Fibroblast of skin of abdomen (primary cell): ENCODE measurements around the gene CHST11.
"Not testable (repeated sequence)": the region's sequence is repeated elsewhere in the genome, so short reads cannot be mapped to it uniquely, and the experiment has no call there.

ENCODE experiments used
- DNase-seq: peaks from one replicate; pipeline ENCODE4 v3.0.0-alpha.2; 2013

The CHST11 gene

GRCh38 chr12:104605685-104606084 lies 148.9 kb downstream of the CHST11 start:
- peak; percentile 30 for DNase-seq

- DNase-seq, result no peak
Measured at GRCh38 chr12:104608998-104609397, 152.2 kb downstream of the CHST11 start.

- no peak for DNase-seq
Measured at GRCh38 chr12:104609445-104609844, 152.7 kb downstream of the CHST11 start.

GRCh38 chr12:104610513-104611235 lies 153.9 kb downstream of the CHST11 start:
- no peak for DNase-seq

- DNase-seq, result no peak
Measured at GRCh38 chr12:104611671-104612070, 154.9 kb downstream of the CHST11 start.

- not testable (repeated sequence) for DNase-seq
Measured at GRCh38 chr12:104613372-104613771, 156.6 kb downstream of the CHST11 start.

GRCh38 chr12:104615048-104615561 lies 158.4 kb downstream of the CHST11 start:
- DNase-seq, result no peak

GRCh38 chr12:104618691-104619090 lies 161.9 kb downstream of the CHST11 start:
- no peak for DNase-seq

GRCh38 chr12:104619305-104619704 lies 162.6 kb downstream of the CHST11 start:
- DNase-seq, result no peak

- no peak for DNase-seq
Measured at GRCh38 chr12:104620837-104621531, 164.2 kb downstream of the CHST11 start.

- no peak for DNase-seq
Measured at GRCh38 chr12:104622928-104623327, 166.2 kb downstream of the CHST11 start.

- no peak for DNase-seq
Measured at GRCh38 chr12:104623883-104624282, 167.1 kb downstream of the CHST11 start.

GRCh38 chr12:104624529-104624928 lies 167.8 kb downstream of the CHST11 start:
- no peak for DNase-seq

- DNase-seq, result peak; percentile 46
Measured at GRCh38 chr12:104626069-104626837, 169.5 kb downstream of the CHST11 start.

GRCh38 chr12:104627231-104627989 lies 170.7 kb downstream of the CHST11 start:
- no peak for DNase-seq

- no peak for DNase-seq
Measured at GRCh38 chr12:104627990-104628830, 171.5 kb downstream of the CHST11 start.

- DNase-seq, result no peak
Measured at GRCh38 chr12:104628831-104629135, 172.0 kb downstream of the CHST11 start.

- DNase-seq, result no peak
Measured at GRCh38 chr12:104630230-104630670, 173.5 kb downstream of the CHST11 start.

- DNase-seq, result no peak
Measured at GRCh38 chr12:104631867-104632266, 175.1 kb downstream of the CHST11 start.

GRCh38 chr12:104632724-104633201 lies 176.0 kb downstream of the CHST11 start:
- DNase-seq, result peak; percentile 89

GRCh38 chr12:104634044-104634443 lies 177.3 kb downstream of the CHST11 start:
- no peak for DNase-seq
